ENCODE results near the gene ANKRD12. TPM values are rescaled to one million over a fixed set of nuclear protein-coding genes. Genes with fewer than 3 reads are reported as not detected.

The ANKRD12 gene
- total and polyA plus RNA-seq, 2 experiments from 2014 or later, result 23.9 to 92.4 TPM

GRCh38 chr18:9223356-9223755 is 86.8 kb downstream of the ANKRD12 start:
- no peak overlapping the region for H3K4me2 ChIP-seq
- H3K4me1 ChIP-seq (ENCODE audit: insufficient read depth), result no peaks in the 10 kb centered on the region
- ATAC-seq, result no peak
- H3K9me2 ChIP-seq (ENCODE audit: insufficient read depth), result no peaks in the 10 kb centered on the region
- TF ChIP-seq CTCF (conservative IDR thresholded peaks at IDR 0.05; ENCODE audit: low read depth in 2 of 2) (no peak), ZNF462 (CRISPR knock-in tag; IDR thresholded peaks at IDR 0.05) (no peak), EZH2 (IDR thresholded peaks at IDR 0.05; ENCODE audit: low read depth, unreplicated experiment) (no peak)
- no peaks in the 10 kb centered on the region for H4K20me1 ChIP-seq (replicated peaks; ENCODE audit: insufficient read depth)
- no peaks in the 10 kb centered on the region for H3K36me3 ChIP-seq (ENCODE audit: insufficient read depth)
- Mint-ChIP-seq H3K27me3 (ENCODE audit: insufficient read depth, low read depth, poor library complexity) (peaks cover 1% of the 10 kb centered on the region), H3K36me3 (ENCODE audit: low read depth) (peaks cover 18% of the 10 kb centered on the region; the same call in 2 of the 3 replicates), H3K9me3 (no peaks in the 10 kb centered on the region), H3K27ac (no peak overlapping the region), H3K4me3 (no peak overlapping the region), H3K4me1 (no peaks in the 10 kb centered on the region)
- H3K79me2 ChIP-seq (replicated peaks; ENCODE audit: insufficient read depth), result no peaks in the 10 kb centered on the region
- H2AFZ ChIP-seq, result no peak overlapping the region
- no peak overlapping the region for H3K27ac ChIP-seq (ENCODE audit: low read depth)
- H3F3A ChIP-seq (replicated peaks; ENCODE audit: low read depth), result no peaks in the 10 kb centered on the region
- H3K27me3 ChIP-seq (ENCODE audit: insufficient read depth), result no peaks in the 10 kb centered on the region
- no peak overlapping the region for H3K4me3 ChIP-seq
- no peak for DNase-seq (ENCODE audit: low spot score)

DNA sequence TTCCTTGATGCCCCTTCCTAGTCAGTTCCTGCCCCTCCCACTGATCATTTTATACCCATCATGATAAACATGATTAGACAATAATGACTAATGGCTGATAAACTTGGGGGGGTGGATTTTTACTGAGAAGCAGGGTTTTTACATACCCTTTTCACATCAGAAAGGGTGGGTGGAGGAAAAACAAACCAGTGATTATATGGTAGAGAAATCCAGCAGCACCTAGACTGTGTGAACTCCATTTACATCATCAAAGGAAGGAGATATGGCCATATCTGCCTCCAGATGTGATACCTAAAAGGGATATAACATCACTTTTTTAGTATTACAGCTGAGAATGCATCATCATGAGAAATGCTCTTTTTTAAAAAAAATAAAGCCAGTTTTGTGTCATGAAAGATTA is 89.9 kb downstream of the ANKRD12 start:
- Histone ChIP-seq H3K4me2 (no peak overlapping the region), H3K4me1 (ENCODE audit: insufficient read depth) (no peaks in the 10 kb centered on the region), H3K36me3 (ENCODE audit: insufficient read depth) (no peaks in the 10 kb centered on the region), H2AFZ (no peak overlapping the region), H3K4me3 (no peak overlapping the region), H4K20me1 (replicated peaks; ENCODE audit: insufficient read depth) (no peaks in the 10 kb centered on the region), H3K9me2 (ENCODE audit: insufficient read depth) (no peaks in the 10 kb centered on the region), H3K79me2 (replicated peaks; ENCODE audit: insufficient read depth) (peaks cover 17% of the 10 kb centered on the region; the same call in 1 of the 2 replicates), H3K27ac (ENCODE audit: low read depth) (no peak overlapping the region), H3K27me3 (ENCODE audit: insufficient read depth) (no peaks in the 10 kb centered on the region), H3F3A (replicated peaks; ENCODE audit: low read depth) (no peaks in the 10 kb centered on the region)
- H3K27ac Mint-ChIP-seq, result no peak overlapping the region
- H3K4me1 Mint-ChIP-seq, result no peaks in the 10 kb centered on the region
- peaks cover 1% of the 10 kb centered on the region for H3K27me3 Mint-ChIP-seq (ENCODE audit: insufficient read depth, low read depth, poor library complexity)
- DNase-seq (ENCODE audit: low spot score) (no peak), ATAC-seq (no peak)
- H3K36me3 Mint-ChIP-seq (ENCODE audit: low read depth), result peaks cover 23% of the 10 kb centered on the region
- no peak overlapping the region for H3K4me3 Mint-ChIP-seq
- peaks cover 3% of the 10 kb centered on the region; the same call in 1 of the 3 replicates for H3K9me3 Mint-ChIP-seq
- TF ChIP-seq CREB1 (CRISPR knock-in tag; IDR thresholded peaks at IDR 0.05; ENCODE audit: low read depth) (no peak), EZH2 (IDR thresholded peaks at IDR 0.05; ENCODE audit: low read depth, unreplicated experiment) (no peak)
